Stimulated activated naive CD8-positive, alpha-beta T cell treated with anti-CD3 and anti-CD28 coated beads, Interleukin-15, Interleukin-2, amounts not matched to agents 100 ng/mL and 50 ng/mL, for 24 hours (primary cell): ENCODE results near the gene PLEKHG5.

Experiments
- H3K27ac Mint-ChIP-seq: one replicate; pipeline ENCODE4 v1.8.0; 2021; ENCODE audit warnings: mild to moderate bottlenecking, mixed read lengths
- H3K27me3 Mint-ChIP-seq: one replicate; pipeline ENCODE4 v1.8.0; 2021; ENCODE audit warnings: mixed read lengths
- H3K36me3 Mint-ChIP-seq: one replicate; pipeline ENCODE4 v1.8.0; 2021; ENCODE audit warnings: low read depth, mixed read lengths
- H3K4me1 Mint-ChIP-seq: one replicate; pipeline ENCODE4 v1.8.0; 2021; ENCODE audit warnings: low read depth, mixed read lengths
- H3K4me3 Mint-ChIP-seq: one replicate; pipeline ENCODE4 v1.8.0; 2021; ENCODE audit warnings: mild to moderate bottlenecking, mixed read lengths
- H3K9me3 Mint-ChIP-seq: one replicate; pipeline ENCODE4 v1.8.0; 2021; ENCODE audit warnings: mixed read lengths

Gene PLEKHG5

GRCh38 chr1:6513320-6513801 is 21.9 kb upstream of the PLEKHG5 start:
- no peaks in the 10 kb centered on the region for H3K27me3 Mint-ChIP-seq
- no peaks in the 10 kb centered on the region for H3K9me3 Mint-ChIP-seq
- H3K4me1 Mint-ChIP-seq, result no peaks in the 10 kb centered on the region
- H3K36me3 Mint-ChIP-seq, result no peaks in the 10 kb centered on the region
- H3K27ac Mint-ChIP-seq, result no peak overlapping the region
- H3K4me3 Mint-ChIP-seq, result no peak overlapping the region

- Mint-ChIP-seq H3K9me3 (no peaks in the 10 kb centered on the region), H3K36me3 (no peaks in the 10 kb centered on the region), H3K4me1 (no peaks in the 10 kb centered on the region), H3K4me3 (no peak overlapping the region), H3K27me3 (no peaks in the 10 kb centered on the region), H3K27ac (no peak overlapping the region)
Observed at GRCh38 chr1:6512908-6513280, 21.4 kb upstream of the PLEKHG5 start.

- Mint-ChIP-seq H3K9me3 (no peaks in the 10 kb centered on the region), H3K4me3 (no peak overlapping the region), H3K27ac (no peak overlapping the region), H3K27me3 (no peaks in the 10 kb centered on the region), H3K36me3 (no peaks in the 10 kb centered on the region), H3K4me1 (no peaks in the 10 kb centered on the region)
Observed at GRCh38 chr1:6512245-6512907, 20.9 kb upstream of the PLEKHG5 start.

GRCh38 chr1:6511561-6512244 is 20.2 kb upstream of the PLEKHG5 start:
- no peaks in the 10 kb centered on the region for H3K36me3 Mint-ChIP-seq
- H3K27ac Mint-ChIP-seq, result no peak overlapping the region
- no peak overlapping the region for H3K4me3 Mint-ChIP-seq
- no peaks in the 10 kb centered on the region for H3K27me3 Mint-ChIP-seq
- H3K4me1 Mint-ChIP-seq, result no peaks in the 10 kb centered on the region
- H3K9me3 Mint-ChIP-seq, result no peaks in the 10 kb centered on the region

GRCh38 chr1:6511056-6511455 is 19.6 kb upstream of the PLEKHG5 start:
- Mint-ChIP-seq H3K27ac (no peak overlapping the region), H3K27me3 (no peaks in the 10 kb centered on the region), H3K9me3 (no peaks in the 10 kb centered on the region), H3K4me3 (no peak overlapping the region), H3K4me1 (no peaks in the 10 kb centered on the region), H3K36me3 (no peaks in the 10 kb centered on the region)

GRCh38 chr1:6510493-6510892 is 19.0 kb upstream of the PLEKHG5 start:
- Mint-ChIP-seq H3K27ac (no peak overlapping the region), H3K4me3 (no peak overlapping the region), H3K36me3 (no peaks in the 10 kb centered on the region), H3K27me3 (no peaks in the 10 kb centered on the region), H3K9me3 (no peaks in the 10 kb centered on the region), H3K4me1 (no peaks in the 10 kb centered on the region)

- Mint-ChIP-seq H3K36me3 (no peaks in the 10 kb centered on the region), H3K4me3 (no peak overlapping the region), H3K27ac (no peak overlapping the region), H3K4me1 (no peaks in the 10 kb centered on the region), H3K9me3 (no peaks in the 10 kb centered on the region), H3K27me3 (no peaks in the 10 kb centered on the region)
Observed at GRCh38 chr1:6509919-6510291, 18.4 kb upstream of the PLEKHG5 start.

GRCh38 chr1:6509220-6509918 is 17.9 kb upstream of the PLEKHG5 start:
- H3K36me3 Mint-ChIP-seq, result no peaks in the 10 kb centered on the region
- no peaks in the 10 kb centered on the region for H3K9me3 Mint-ChIP-seq
- no peaks in the 10 kb centered on the region for H3K4me1 Mint-ChIP-seq
- no peaks in the 10 kb centered on the region for H3K27me3 Mint-ChIP-seq
- no peak overlapping the region for H3K27ac Mint-ChIP-seq
- H3K4me3 Mint-ChIP-seq, result no peak overlapping the region

- Mint-ChIP-seq H3K27me3 (no peaks in the 10 kb centered on the region), H3K27ac (no peak overlapping the region), H3K36me3 (no peaks in the 10 kb centered on the region), H3K4me3 (no peak overlapping the region), H3K9me3 (no peaks in the 10 kb centered on the region), H3K4me1 (no peaks in the 10 kb centered on the region)
Observed at GRCh38 chr1:6508816-6509189, 17.3 kb upstream of the PLEKHG5 start.

- Mint-ChIP-seq H3K9me3 (no peaks in the 10 kb centered on the region), H3K27me3 (no peaks in the 10 kb centered on the region), H3K4me3 (no peak overlapping the region), H3K36me3 (no peaks in the 10 kb centered on the region), H3K4me1 (no peaks in the 10 kb centered on the region), H3K27ac (no peak overlapping the region)
Observed at GRCh38 chr1:6508154-6508815, 16.8 kb upstream of the PLEKHG5 start.

GRCh38 chr1:6507461-6507911 is 16.0 kb upstream of the PLEKHG5 start:
- H3K27ac Mint-ChIP-seq, result no peak overlapping the region
- no peaks in the 10 kb centered on the region for H3K36me3 Mint-ChIP-seq
- H3K9me3 Mint-ChIP-seq, result no peaks in the 10 kb centered on the region
- no peaks in the 10 kb centered on the region for H3K4me1 Mint-ChIP-seq
- H3K27me3 Mint-ChIP-seq, result no peaks in the 10 kb centered on the region
- no peak overlapping the region for H3K4me3 Mint-ChIP-seq

GRCh38 chr1:6507037-6507428 is 15.6 kb upstream of the PLEKHG5 start:
- H3K27ac Mint-ChIP-seq, result no peak overlapping the region
- no peak overlapping the region for H3K4me3 Mint-ChIP-seq
- no peaks in the 10 kb centered on the region for H3K9me3 Mint-ChIP-seq
- no peaks in the 10 kb centered on the region for H3K27me3 Mint-ChIP-seq
- no peaks in the 10 kb centered on the region for H3K36me3 Mint-ChIP-seq
- no peaks in the 10 kb centered on the region for H3K4me1 Mint-ChIP-seq

GRCh38 chr1:6506210-6507036 is 15.0 kb upstream of the PLEKHG5 start:
- H3K9me3 Mint-ChIP-seq, result no peaks in the 10 kb centered on the region
- no peaks in the 10 kb centered on the region for H3K36me3 Mint-ChIP-seq
- no peaks in the 10 kb centered on the region for H3K27me3 Mint-ChIP-seq
- no peak overlapping the region for H3K27ac Mint-ChIP-seq
- H3K4me1 Mint-ChIP-seq, result no peaks in the 10 kb centered on the region
- H3K4me3 Mint-ChIP-seq, result no peak overlapping the region

GRCh38 chr1:6505367-6506209 is 14.1 kb upstream of the PLEKHG5 start:
- Mint-ChIP-seq H3K4me3 (no peak overlapping the region), H3K27ac (no peak overlapping the region), H3K27me3 (no peaks in the 10 kb centered on the region), H3K4me1 (no peaks in the 10 kb centered on the region), H3K36me3 (no peaks in the 10 kb centered on the region), H3K9me3 (no peaks in the 10 kb centered on the region)
